Fibroblast of gingiva (primary cell): Measurements from ENCODE around the gene MYO5A.
A peak's percentile ranks its signal among the peaks of the same experiment; 100 is the strongest.
"Not testable (repeated sequence)": the region's sequence is repeated elsewhere in the genome, so short reads cannot be mapped to it uniquely, and the experiment has no call there.

Experiments used
- DNase-seq: peaks from one replicate; pipeline ENCODE4 v3.0.0-alpha.2; 2011; ENCODE audit warnings: low read depth

The MYO5A gene

GRCh38 chr15:52419494-52419893 is 109.2 kb downstream of the MYO5A start:
- no peak for DNase-seq

GRCh38 chr15:52417957-52418356 is 110.7 kb downstream of the MYO5A start:
- DNase-seq = no peak

- peak; percentile 53 for DNase-seq
These were observed 111.2 kb downstream of the MYO5A start for GRCh38 chr15:52417521-52417920.

GRCh38 chr15:52416566-52416965 is 112.1 kb downstream of the MYO5A start:
- not testable (repeated sequence) for DNase-seq

GRCh38 chr15:52415628-52416027 is 113.1 kb downstream of the MYO5A start:
- no peak for DNase-seq

GRCh38 chr15:52414936-52415335 is 113.7 kb downstream of the MYO5A start:
- no peak for DNase-seq

- DNase-seq = no peak
These were observed 119.9 kb downstream of the MYO5A start for GRCh38 chr15:52408823-52409222.

- DNase-seq = no peak
These were observed 121.3 kb downstream of the MYO5A start for GRCh38 chr15:52407374-52407773.

- peak; percentile 62 for DNase-seq
These were observed 122.1 kb downstream of the MYO5A start for GRCh38 chr15:52406601-52407000.

- no peak for DNase-seq
These were observed 122.8 kb downstream of the MYO5A start for GRCh38 chr15:52405856-52406255.

- no peak for DNase-seq
These were observed 131.6 kb downstream of the MYO5A start for GRCh38 chr15:52397118-52397517.

GRCh38 chr15:52394118-52394517 is 134.6 kb downstream of the MYO5A start:
- DNase-seq = no peak

GRCh38 chr15:52392008-52392687 is 136.5 kb downstream of the MYO5A start:
- DNase-seq = peak; percentile 86

- DNase-seq = no peak
These were observed 137.6 kb downstream of the MYO5A start for GRCh38 chr15:52391069-52391468.

- no peak for DNase-seq
These were observed 143.0 kb downstream of the MYO5A start for GRCh38 chr15:52385670-52386069.

GRCh38 chr15:52383100-52383588 is 145.5 kb downstream of the MYO5A start:
- no peak for DNase-seq

GRCh38 chr15:52382647-52383046 is 146.0 kb downstream of the MYO5A start:
- DNase-seq = no peak

GRCh38 chr15:52379395-52380106 is 149.1 kb downstream of the MYO5A start:
- DNase-seq = no peak

GRCh38 chr15:52378746-52379394 is 149.8 kb downstream of the MYO5A start:
- no peak for DNase-seq

GRCh38 chr15:52370010-52370409 is 158.7 kb downstream of the MYO5A start:
- DNase-seq = no peak

GRCh38 chr15:52369455-52369854 is 159.2 kb downstream of the MYO5A start:
- no peak for DNase-seq

GRCh38 chr15:52369030-52369429 is 159.7 kb downstream of the MYO5A start:
- DNase-seq = no peak

- no peak for DNase-seq
These were observed 160.3 kb downstream of the MYO5A start for GRCh38 chr15:52368402-52368801.
